A673 (cell line): ENCODE results near the gene PIGP.

Experiments used
- EZH2 ChIP-seq: fragments of 200-600 bp; sonication (generic); IDR thresholded peaks from 2 replicates; pipeline ENCODE4 v1.6.1; 2017; ENCODE audit warnings: borderline replicate concordance, low read depth, mild to moderate bottlenecking, mixed read lengths, antibody characterized with exemption, low read length; ENCODE audit not compliant: poor library complexity, severe bottlenecking
- TF ChIP-seq, protein P1 (sequence below): fragments of 300-800, 200-600 bp; sonication (generic); conservative IDR thresholded peaks from 2 replicates; pipeline ENCODE4 v1.5.1; 2017; ENCODE audit warnings: low read depth, mild to moderate bottlenecking, antibody characterized with exemption, low read length, moderate library complexity, mixed read lengths

GRCh38 chr21:37061926-37062592, 10.8 kb downstream of the PIGP start:
- TF ChIP-seq, protein P1, sequence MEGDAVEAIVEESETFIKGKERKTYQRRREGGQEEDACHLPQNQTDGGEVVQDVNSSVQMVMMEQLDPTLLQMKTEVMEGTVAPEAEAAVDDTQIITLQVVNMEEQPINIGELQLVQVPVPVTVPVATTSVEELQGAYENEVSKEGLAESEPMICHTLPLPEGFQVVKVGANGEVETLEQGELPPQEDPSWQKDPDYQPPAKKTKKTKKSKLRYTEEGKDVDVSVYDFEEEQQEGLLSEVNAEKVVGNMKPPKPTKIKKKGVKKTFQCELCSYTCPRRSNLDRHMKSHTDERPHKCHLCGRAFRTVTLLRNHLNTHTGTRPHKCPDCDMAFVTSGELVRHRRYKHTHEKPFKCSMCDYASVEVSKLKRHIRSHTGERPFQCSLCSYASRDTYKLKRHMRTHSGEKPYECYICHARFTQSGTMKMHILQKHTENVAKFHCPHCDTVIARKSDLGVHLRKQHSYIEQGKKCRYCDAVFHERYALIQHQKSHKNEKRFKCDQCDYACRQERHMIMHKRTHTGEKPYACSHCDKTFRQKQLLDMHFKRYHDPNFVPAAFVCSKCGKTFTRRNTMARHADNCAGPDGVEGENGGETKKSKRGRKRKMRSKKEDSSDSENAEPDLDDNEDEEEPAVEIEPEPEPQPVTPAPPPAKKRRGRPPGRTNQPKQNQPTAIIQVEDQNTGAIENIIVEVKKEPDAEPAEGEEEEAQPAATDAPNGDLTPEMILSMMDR = no peak
- TF ChIP-seq EZH2 = no peak
